Upper lobe of right lung (tissue), 1 donor: Measurements from ENCODE around the gene GNRHR. TPM values are rescaled to one million over a fixed set of nuclear protein-coding genes. Genes with fewer than 3 reads are reported as not detected.

Experiments used
- ATAC-seq: fragments of 200-7000 bp; cut with Tn5 transposase; one replicate; pipeline ENCODE4 v1.9.1; 2020; ENCODE audit warnings: mild to moderate bottlenecking, moderate library complexity
- DNase-seq: peaks from one replicate; pipeline ENCODE4 v3.0.0-alpha.2; 2020
- H3K27ac ChIP-seq: fragments of 200-600 bp; one replicate; pipeline ENCODE4 v1.8.0; 2022
- H3K27me3 ChIP-seq: fragments of 200-600 bp; one replicate; pipeline ENCODE4 v1.8.0; 2022; ENCODE audit warnings: mild to moderate bottlenecking
- H3K36me3 ChIP-seq: fragments of 200-600 bp; one replicate; pipeline ENCODE4 v1.8.0; 2022
- H3K4me1 ChIP-seq: fragments of 200-600 bp; one replicate; pipeline ENCODE4 v1.8.0; 2022
- H3K4me3 ChIP-seq: fragments of 200-600 bp; one replicate; pipeline ENCODE4 v1.8.0; 2022; ENCODE audit warnings: mild to moderate bottlenecking
- H3K9me3 ChIP-seq: fragments of 200-600 bp; one replicate; pipeline ENCODE4 v1.8.0; 2022
- intact Hi-C: fragments of 100-400 bp; cut with DNase I; formaldehyde crosslinking; loops from one replicate; pipeline ENCODE4 v1.11.0; 2022
- total RNA-seq: library from RNA; stranded (reverse); fragmentation: NEBNext Ultra II Directional; extraction: Animal tissue kit (Norgen Biotek cat#: 25700); gene quantifications from one replicate; pipeline ENCODE4 v1.2.1, GENCODE V29; 2021
- TF ChIP-seq, protein P1 (sequence below): fragments of 200-600 bp; IDR thresholded peaks from one replicate; pipeline ENCODE4 v1.8.0; 2022; ENCODE audit warnings: antibody characterized with exemption
- donor health status: DM: no; HTN: yes; CAD: no; lungs with severe emphysema.

GNRHR gene
- total RNA-seq, 1 donor from 2014 or later = not detected

GRCh38 chr4:67721770-67722597, 32.2 kb downstream of the GNRHR start:
- no peaks in the 10 kb centered on the region for H3K4me1 ChIP-seq
- H3K27ac ChIP-seq = no peak overlapping the region
- no peaks in the 10 kb centered on the region for H3K27me3 ChIP-seq
- DNase-seq (no peak), ATAC-seq (no peak)
- intact Hi-C loops = no loop called here
- no peaks in the 10 kb centered on the region for H3K9me3 ChIP-seq
- H3K4me3 ChIP-seq = no peak overlapping the region
- no peaks in the 10 kb centered on the region for H3K36me3 ChIP-seq
- TF ChIP-seq, protein P1, sequence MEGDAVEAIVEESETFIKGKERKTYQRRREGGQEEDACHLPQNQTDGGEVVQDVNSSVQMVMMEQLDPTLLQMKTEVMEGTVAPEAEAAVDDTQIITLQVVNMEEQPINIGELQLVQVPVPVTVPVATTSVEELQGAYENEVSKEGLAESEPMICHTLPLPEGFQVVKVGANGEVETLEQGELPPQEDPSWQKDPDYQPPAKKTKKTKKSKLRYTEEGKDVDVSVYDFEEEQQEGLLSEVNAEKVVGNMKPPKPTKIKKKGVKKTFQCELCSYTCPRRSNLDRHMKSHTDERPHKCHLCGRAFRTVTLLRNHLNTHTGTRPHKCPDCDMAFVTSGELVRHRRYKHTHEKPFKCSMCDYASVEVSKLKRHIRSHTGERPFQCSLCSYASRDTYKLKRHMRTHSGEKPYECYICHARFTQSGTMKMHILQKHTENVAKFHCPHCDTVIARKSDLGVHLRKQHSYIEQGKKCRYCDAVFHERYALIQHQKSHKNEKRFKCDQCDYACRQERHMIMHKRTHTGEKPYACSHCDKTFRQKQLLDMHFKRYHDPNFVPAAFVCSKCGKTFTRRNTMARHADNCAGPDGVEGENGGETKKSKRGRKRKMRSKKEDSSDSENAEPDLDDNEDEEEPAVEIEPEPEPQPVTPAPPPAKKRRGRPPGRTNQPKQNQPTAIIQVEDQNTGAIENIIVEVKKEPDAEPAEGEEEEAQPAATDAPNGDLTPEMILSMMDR = no peak

DNA sequence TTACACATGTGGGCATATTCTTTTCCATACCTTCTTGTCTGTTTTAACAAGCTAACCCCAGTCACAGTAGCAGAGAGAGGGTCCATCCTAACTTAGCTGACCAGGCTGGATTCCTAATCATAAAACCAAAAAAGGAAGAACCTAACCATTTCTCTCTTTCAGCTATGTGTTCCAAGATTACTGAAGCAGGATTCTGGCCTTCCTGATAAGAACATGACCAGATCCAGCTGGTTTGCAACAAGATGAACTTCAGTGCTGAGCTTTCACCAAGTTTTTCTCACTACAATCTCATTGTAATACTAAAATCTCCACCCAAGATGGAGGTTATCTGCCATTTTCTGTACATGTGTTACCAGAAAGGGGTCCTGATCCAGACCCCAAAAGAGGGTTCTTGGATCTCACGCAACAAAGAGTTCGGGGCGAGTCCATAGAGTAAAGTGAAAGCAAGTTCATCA, 32.8 kb downstream of the GNRHR start:
- no peaks in the 10 kb centered on the region for H3K36me3 ChIP-seq
- H3K4me3 ChIP-seq = no peak overlapping the region
- ATAC-seq (no peak), DNase-seq (no peak)
- no peaks in the 10 kb centered on the region for H3K4me1 ChIP-seq
- H3K27me3 ChIP-seq = no peaks in the 10 kb centered on the region
- TF ChIP-seq, protein P1 = no peak
- H3K9me3 ChIP-seq = no peaks in the 10 kb centered on the region
- no peak overlapping the region for H3K27ac ChIP-seq
- intact Hi-C loops = no loop called here

GRCh38 chr4:67719953-67720617, 34.1 kb downstream of the GNRHR start:
- H3K27ac ChIP-seq = no peak overlapping the region
- no peak for DNase-seq
- TF ChIP-seq, protein P1 = no peak

DNA sequence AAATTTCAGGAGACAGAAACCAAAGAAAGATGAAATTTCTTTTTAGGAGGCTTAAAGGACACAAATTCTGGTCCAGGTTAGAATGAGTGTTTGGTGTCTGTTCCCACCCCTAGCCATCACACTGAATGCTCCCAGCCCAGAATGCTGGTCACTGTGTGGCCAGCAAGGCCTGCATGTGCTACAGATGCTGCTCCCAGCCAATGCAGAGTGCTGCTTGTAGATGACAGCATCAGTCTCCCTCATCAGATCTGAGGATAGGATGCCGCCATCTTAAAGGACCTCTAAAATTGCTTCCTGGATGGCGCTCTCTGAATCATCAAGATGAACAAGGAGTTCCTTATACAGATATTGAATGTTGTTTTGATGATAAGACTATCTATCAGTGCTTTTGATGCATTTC, 35.3 kb downstream of the GNRHR start:
- ATAC-seq (no peak), DNase-seq (no peak)
- Histone ChIP-seq H3K36me3 (no peaks in the 10 kb centered on the region), H3K4me1 (no peaks in the 10 kb centered on the region), H3K27me3 (no peaks in the 10 kb centered on the region), H3K4me3 (no peak overlapping the region), H3K27ac (no peak overlapping the region), H3K9me3 (no peaks in the 10 kb centered on the region)
- intact Hi-C loops = no loop called here
- TF ChIP-seq, protein P1 = no peak

More at GRCh38 chr4:67719953-67720617, 34.1 kb downstream of the GNRHR start:
- no peaks in the 10 kb centered on the region for H3K36me3 ChIP-seq
- no peaks in the 10 kb centered on the region for H3K27me3 ChIP-seq
- intact Hi-C loops = no loop called here
- H3K4me1 ChIP-seq = no peaks in the 10 kb centered on the region
- H3K9me3 ChIP-seq = no peaks in the 10 kb centered on the region
- no peak overlapping the region for H3K4me3 ChIP-seq
- ATAC-seq = no peak

GRCh38 chr4:67717586-67717985, 36.6 kb downstream of the GNRHR start:
- Histone ChIP-seq H3K36me3 (no peaks in the 10 kb centered on the region), H3K27ac (no peak overlapping the region), H3K9me3 (no peaks in the 10 kb centered on the region), H3K27me3 (no peaks in the 10 kb centered on the region), H3K4me3 (no peak overlapping the region), H3K4me1 (no peaks in the 10 kb centered on the region)
- intact Hi-C loops = no loop called here
- DNase-seq = no peak
- TF ChIP-seq, protein P1 = no peak
- ATAC-seq = no peak
